HG03575 (cell line): ENCODE data around the gene CCDC82.
"Not testable (repeated sequence)": the region's sequence is repeated elsewhere in the genome, so short reads cannot be mapped to it uniquely, and the experiment has no call there.

Experiments
- ATAC-seq: cut with Tn5 transposase; IDR thresholded peaks from one replicate; pipeline ENCODE4 v1.9.1; 2021; ENCODE audit not compliant: unreplicated experiment, insufficient number of reproducible peaks, low FRiP score; ENCODE audit errors: extremely low read depth

CCDC82 gene

DNA sequence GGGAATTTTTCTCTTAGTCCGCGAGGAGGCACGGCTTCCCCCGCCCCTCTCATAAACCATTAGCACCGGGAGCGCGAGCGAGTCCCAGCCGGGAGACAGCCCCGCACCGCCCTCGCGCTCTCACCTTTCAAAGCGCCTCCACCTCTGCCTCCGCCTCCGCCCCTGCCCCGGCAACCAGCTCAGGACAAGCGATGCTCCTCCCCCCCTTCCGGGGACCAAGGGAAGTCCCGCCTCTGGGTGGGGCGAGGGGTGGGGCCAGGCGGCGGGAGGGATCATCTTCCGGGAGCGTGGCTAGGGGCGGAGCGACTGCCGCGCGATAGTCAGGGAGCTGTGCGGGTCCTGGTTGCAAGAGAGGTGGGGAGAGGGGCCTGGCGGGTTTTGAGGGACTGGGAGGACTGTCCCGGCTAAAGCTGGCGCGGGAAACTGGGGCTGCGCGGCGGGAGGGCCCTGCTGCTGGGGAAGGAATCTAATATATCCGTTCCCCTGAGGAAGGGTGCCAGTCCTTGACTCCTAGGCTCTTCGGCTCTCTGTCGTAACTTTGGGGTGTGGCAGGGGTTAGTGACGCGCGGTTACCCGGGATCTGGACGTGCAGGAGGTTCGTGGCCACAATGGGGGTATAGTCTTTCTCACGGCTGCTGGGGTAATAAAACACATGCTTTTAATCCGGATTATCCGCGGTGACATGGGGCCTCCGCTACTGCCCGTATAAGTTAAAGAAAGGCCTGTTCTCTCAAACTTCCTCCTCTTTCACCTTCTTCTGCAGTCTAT lies at the start of gene CCDC82, which contains the start of gene JRKL:
Gene CCDC82, minus strand, starts transcription at position 193 of the 768 bp plus-strand sequence. CDS start 5,165 bp downstream, outside the sequence.
Gene JRKL, plus strand, starts transcription at position 294 of the 768 bp plus-strand sequence. CDS start 637 bp downstream, outside the sequence.
- peak; percentile 65 for ATAC-seq

- not testable (repeated sequence) for ATAC-seq
Observed at GRCh38 chr11:96432654-96433053, 42.9 kb upstream of the CCDC82 start.

DNA sequence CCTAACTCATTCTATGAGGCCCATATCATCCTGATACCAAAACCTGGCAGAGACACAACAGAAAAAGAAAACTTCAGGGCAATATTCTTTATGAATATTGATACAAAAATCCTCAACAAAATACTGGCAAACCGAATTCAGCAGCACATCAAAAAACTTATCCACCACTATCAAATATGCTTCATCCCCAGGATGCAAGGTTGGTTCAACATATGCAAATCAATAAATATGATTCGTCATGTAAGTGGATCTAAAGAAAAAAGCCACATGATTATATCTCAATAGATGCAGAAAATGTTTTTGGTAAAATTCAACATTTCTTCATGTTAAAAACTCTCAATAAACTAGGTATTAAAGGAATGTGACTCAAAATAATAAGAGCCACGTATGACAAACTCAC lies 41.0 kb upstream of the CCDC82 start:
- ATAC-seq, result no peak

GRCh38 chr11:96424693-96425092 lies 35.0 kb upstream of the CCDC82 start:
- ATAC-seq, result no peak

GRCh38 chr11:96413408-96413807 lies 23.7 kb upstream of the CCDC82 start:
- ATAC-seq, result no peak

DNA sequence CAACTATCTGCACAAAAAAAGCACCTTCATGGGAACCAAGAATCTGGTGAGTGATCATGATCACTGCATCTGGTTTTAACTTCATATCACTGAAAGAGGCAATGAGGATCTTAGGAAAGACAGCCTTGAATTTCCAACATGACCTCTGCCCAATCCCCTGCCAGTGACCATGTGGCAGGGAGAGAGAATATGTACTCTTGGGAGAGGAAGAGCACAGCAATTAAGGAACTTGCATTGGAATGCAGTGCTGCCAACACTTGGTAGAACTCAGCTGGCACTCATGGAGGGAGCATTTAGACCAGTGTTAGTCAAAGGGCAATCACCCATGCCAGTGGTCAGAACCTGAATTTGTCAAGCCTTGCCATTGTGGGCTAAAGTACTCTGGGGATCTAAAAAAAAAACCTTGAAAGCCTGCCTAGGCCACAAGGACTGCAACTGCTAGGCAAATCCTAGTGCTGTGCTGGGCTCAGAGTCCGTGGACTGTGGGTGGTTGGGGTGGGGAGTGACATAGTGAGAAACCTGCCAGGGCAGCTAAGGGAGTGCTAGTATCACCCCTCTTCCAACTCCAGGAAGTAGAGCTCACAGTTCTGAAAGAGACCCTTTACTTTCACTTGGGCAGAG lies 23.2 kb upstream of the CCDC82 start:
- no peak for ATAC-seq

DNA sequence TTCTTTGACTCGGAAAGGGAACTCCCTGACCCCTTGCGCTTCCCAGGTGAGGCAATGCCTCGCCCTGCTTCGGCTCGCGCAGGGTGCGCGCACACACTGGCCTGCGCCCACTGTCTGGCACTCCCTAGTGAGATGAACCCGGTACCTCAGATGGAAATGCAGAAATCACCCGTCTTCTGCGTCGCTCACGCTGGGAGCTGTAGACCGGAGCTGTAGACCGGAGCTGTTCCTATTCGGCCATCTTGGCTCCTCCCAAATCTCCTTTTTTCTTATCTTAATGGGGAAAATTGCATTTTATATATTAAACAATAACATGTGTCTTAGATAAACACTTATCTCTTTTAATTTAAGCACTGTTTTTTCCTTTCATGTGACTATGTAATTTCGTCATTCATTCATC lies 21.7 kb upstream of the CCDC82 start:
- ATAC-seq, result not testable (repeated sequence)

GRCh38 chr11:96400697-96401096 lies 11.0 kb upstream of the CCDC82 start:
- ATAC-seq, result no peak

GRCh38 chr11:96397863-96398262 lies 8.2 kb upstream of the CCDC82 start:
- ATAC-seq, result no peak

DNA sequence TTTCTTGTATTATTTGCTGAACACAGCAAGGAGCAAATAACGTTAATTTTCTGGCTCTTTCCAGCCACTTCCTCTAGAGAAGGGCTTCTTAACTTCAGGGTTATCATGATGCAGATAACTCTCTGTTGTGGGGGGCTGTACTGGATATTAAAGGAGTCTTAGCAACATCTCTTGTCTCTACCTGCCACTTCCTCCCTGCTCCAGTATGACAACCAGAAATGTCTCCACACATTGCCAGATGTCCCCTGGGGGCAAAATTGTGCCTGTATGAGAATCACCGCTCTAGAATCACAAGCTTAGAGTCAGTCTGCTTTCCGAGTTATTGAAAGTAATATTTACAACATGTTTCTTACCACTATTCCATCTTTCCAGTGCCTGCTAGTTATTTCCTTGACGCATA lies 6.9 kb upstream of the CCDC82 start:
- ATAC-seq, result no peak

GRCh38 chr11:96394773-96395172 lies 5.1 kb upstream of the CCDC82 start:
- no peak for ATAC-seq

GRCh38 chr11:96393753-96394348 lies 4.1 kb upstream of the CCDC82 start:
- ATAC-seq, result no peak

GRCh38 chr11:96391698-96392307 lies 2.1 kb upstream of the CCDC82 start:
- no peak for ATAC-seq

GRCh38 chr11:96390488-96390792 lies 728 bp upstream of the CCDC82 start:
- ATAC-seq, result peak; percentile 0

GRCh38 chr11:96388891-96389719 lies 607 bp downstream of the CCDC82 start:
- peak; percentile 22 for ATAC-seq

DNA sequence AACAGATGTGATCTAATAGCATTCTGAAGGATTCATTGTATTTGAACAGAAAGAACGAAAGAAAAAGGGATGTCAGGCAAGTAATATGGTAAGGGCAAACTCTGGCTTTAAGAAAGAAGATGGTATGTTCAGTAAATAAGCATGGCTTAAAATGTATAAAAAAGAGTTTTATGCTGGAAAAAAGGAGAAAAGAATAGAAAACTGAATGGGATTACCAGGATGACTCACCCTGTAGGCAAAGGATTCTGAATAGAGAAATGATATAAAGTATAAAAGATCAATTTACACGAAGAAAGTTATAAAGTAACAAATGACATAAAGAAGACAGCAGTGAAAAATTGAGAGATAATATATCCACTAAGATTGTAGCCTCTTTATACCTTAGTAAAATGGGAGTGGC lies 4.5 kb downstream of the CCDC82 start:
- ATAC-seq, result no peak

GRCh38 chr11:96384156-96384555 lies 5.6 kb downstream of the CCDC82 start:
- ATAC-seq, result no peak

- no peak for ATAC-seq
Observed at GRCh38 chr11:96376796-96377195, 12.9 kb downstream of the CCDC82 start.

DNA sequence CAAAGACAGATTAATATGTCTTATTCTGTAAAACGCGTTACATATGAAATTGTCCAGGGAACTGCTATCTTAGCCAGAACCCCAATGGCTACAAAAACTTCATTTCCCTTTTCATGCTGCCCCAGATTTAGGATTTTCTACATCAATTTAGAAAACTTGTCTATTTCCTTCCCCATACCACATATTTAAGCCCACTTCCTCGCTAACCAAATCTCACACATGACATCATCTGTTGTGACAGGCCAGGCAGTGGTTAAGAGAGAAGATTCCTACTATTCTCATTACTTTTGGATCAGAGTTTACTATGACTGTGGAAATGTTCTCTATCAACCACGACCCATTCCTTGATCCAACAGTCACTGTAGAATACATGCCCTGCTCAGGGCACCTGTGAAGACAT lies 15.9 kb downstream of the CCDC82 start:
- no peak for ATAC-seq
